Activated T-helper 2 cell treated with anti-CD3 and anti-CD28 coated beads, Interferon-gamma antibody, Interleukin-2, Interleukin-4, amounts not matched to agents 10 μg/mL and 5 μg/mL and 100 μg/mL, durations not matched to agents 14 hours and 24 hours and 36 hours (primary cell): ENCODE data around the gene RAE1. TPM values are rescaled to one million over a fixed set of nuclear protein-coding genes. Genes with fewer than 3 reads are reported as not detected.

Source experiments
- DNase-seq: peaks from one replicate; pipeline ENCODE4 v3.0.0; 2021; ENCODE audit warnings: low spot score
- H3K27ac Mint-ChIP-seq: one replicate; pipeline ENCODE4 v1.8.0; 2021; ENCODE audit warnings: mixed read lengths
- H3K27me3 Mint-ChIP-seq: one replicate; pipeline ENCODE4 v1.8.0; 2021; ENCODE audit warnings: low read depth, mixed read lengths
- H3K36me3 Mint-ChIP-seq: one replicate; pipeline ENCODE4 v1.8.0; 2021; ENCODE audit warnings: low read depth, mixed read lengths
- H3K4me1 Mint-ChIP-seq: one replicate; pipeline ENCODE4 v1.8.0; 2021; ENCODE audit warnings: low read depth, mixed read lengths
- H3K4me3 Mint-ChIP-seq: one replicate; pipeline ENCODE4 v1.8.0; 2021; ENCODE audit warnings: low read depth, mild to moderate bottlenecking, moderate library complexity, mixed read lengths
- H3K9me3 Mint-ChIP-seq: one replicate; pipeline ENCODE4 v1.8.0; 2021; ENCODE audit warnings: mixed read lengths
- intact Hi-C: fragments of 100-400 bp; cut with micrococcal nuclease; formaldehyde crosslinking; loops from one replicate; pipeline ENCODE4 v1.15.1; 2023
- total RNA-seq: library from RNA; stranded (reverse); gene quantifications from 2 replicates; pipeline ENCODE4 v1.2.3, GENCODE V29; 2022

The RAE1 gene
- total RNA-seq, 1 donor from 2014 or later = 48.1 TPM

DNA sequence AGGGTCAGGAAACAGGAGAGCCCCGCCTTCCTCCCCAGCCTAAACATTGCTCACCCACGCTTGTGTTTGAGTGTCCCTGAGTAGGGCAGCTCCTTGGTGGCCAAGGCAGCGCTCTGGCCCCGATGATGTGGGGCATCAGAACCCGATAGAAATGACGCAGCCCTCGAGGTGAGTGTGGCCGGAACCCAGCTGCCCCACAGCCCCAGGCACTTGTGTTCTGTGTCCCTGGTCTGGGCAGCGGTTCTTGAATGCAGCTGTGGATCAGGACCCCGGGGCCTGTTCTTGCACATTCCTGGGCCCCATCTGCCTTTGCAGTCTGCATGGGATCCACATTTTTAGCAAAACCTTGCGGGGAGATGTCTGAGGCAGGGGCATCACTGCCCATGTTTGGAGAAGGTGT, 53.0 kb downstream of the RAE1 start:
- Mint-ChIP-seq H3K27ac (no peak overlapping the region), H3K27me3 (no peaks in the 10 kb centered on the region), H3K36me3 (peaks cover 77% of the 10 kb centered on the region), H3K4me1 (peaks cover 20% of the 10 kb centered on the region), H3K9me3 (no peaks in the 10 kb centered on the region), H3K4me3 (no peak overlapping the region)
- DNase-seq = no peak
- intact Hi-C loops = no loop called here

DNA sequence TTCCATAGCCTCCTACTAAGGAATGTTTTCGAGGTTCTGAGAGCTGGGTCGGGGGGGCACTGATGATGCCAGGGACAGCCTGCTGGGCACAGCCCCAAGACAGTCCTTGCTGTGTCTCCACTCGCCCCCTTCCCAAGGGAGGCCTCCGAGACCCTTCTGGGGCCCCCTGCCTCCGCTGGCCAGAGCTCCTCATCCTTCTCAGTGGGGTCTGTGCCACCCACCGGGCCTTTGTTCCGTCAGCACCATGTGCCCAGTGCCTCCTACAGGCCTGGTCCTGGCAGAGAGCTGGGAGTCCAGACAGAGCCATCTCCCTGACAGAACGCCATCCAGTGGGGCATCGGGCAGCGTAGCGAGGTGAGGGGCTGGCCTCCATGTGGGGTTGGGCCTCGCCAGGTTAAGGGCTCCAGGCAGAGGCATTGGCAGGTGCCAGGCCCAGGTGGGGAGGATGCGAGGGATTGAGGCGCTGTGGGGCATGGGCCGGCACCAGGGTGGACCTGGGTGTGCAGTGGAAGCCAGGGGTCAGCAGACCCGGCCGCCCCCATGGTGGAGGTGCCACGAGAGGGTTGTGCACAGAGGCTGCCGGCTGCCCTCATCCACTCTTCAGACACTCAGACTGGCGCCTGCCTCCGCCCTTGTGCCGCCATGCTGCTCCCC, 53.5 kb downstream of the RAE1 start:
- no peaks in the 10 kb centered on the region for H3K27me3 Mint-ChIP-seq
- H3K9me3 Mint-ChIP-seq = no peaks in the 10 kb centered on the region
- intact Hi-C loops = no loop called here
- H3K4me3 Mint-ChIP-seq = no peak overlapping the region
- DNase-seq = no peak
- peaks cover 14% of the 10 kb centered on the region for H3K4me1 Mint-ChIP-seq
- H3K27ac Mint-ChIP-seq = no peak overlapping the region
- H3K36me3 Mint-ChIP-seq = peaks cover 76% of the 10 kb centered on the region

DNA sequence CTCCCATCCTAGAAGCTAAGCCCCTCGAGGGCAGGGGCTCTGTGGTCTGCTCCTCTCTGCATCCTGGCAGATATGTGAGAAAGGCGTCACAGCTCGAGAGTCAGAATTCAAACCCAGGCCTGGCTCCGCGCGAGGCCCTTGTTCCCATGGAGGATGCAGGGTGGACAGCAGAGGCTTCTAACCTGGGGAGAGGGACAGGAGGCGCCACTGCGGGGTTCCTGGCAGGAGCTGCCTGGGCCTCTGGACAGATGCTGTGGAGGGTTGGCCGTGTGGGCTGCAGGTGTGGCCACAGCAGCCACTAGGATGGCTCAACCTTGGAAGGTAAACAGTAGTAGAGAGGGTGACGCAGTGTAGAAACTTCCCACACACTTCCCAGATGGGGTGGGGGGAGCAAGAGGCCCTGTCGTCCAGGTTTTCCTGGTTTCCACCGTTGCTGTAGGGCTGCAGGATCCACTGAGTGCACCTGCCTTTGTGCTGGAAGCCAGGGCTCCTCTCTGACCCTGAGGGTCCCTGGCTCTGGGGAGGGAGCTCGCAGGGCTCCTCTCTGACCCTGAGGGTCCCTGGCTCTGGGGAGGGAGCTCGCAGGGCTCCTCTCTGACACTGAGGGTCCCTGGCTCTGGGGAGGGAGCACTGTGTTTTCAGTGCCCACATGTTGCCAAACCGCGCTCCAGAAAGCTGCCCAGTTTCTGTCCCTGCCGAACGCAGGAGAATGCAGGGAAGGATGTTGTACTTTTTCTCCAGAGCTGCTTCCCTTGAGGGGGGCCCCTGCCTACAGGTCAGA, 54.4 kb downstream of the RAE1 start:
- Mint-ChIP-seq H3K27ac (no peak overlapping the region), H3K4me1 (peaks cover 10% of the 10 kb centered on the region), H3K36me3 (peaks cover 72% of the 10 kb centered on the region), H3K27me3 (no peaks in the 10 kb centered on the region), H3K9me3 (no peaks in the 10 kb centered on the region), H3K4me3 (no peak overlapping the region)
- DNase-seq = no peak
- intact Hi-C loops = no loop called here

DNA sequence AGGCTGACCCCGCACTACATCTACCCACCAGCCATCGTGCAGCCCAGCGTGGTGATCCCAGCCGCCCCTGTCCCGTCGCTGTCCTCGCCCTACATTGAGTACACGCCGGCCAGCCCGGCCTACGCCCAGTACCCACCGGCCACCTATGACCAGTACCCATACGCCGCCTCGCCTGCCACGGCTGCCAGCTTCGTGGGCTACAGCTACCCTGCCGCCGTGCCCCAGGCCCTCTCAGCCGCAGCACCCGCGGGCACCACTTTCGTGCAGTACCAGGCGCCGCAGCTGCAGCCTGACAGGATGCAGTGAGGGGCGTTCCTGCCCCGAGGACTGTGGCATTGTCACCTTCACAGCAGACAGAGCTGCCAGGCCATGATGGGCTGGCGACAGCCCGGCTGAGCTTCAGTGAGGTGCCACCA, 56.5 kb downstream of the RAE1 start:
- Mint-ChIP-seq H3K27ac (no peak overlapping the region), H3K4me3 (no peak overlapping the region), H3K9me3 (no peaks in the 10 kb centered on the region), H3K4me1 (peaks cover 3% of the 10 kb centered on the region), H3K36me3 (peaks cover 57% of the 10 kb centered on the region), H3K27me3 (no peaks in the 10 kb centered on the region)
- no peak for DNase-seq
- intact Hi-C loops = no loop called here

DNA sequence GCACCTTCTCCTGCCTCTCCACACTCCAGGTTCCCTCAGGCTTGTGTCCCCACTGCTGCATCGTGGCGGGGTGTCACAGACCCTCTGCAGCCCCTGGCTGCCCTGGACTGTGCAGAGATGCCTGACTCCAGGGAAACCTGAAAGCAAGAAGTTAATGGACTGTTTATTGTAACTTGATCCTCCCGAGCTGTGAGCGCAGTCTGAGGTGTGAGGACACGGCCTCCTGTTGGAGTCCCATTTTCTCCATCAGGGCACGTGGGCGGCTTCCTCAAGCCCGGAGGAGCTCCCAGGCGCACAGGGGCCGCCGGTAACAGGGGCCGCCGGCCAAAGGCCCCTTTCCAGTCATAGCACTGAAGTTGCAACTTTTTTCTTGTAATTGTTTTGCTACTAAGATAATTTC, 57.1 kb downstream of the RAE1 start:
- Mint-ChIP-seq H3K4me3 (no peak overlapping the region), H3K27ac (no peak overlapping the region), H3K36me3 (peaks cover 52% of the 10 kb centered on the region), H3K9me3 (no peaks in the 10 kb centered on the region), H3K27me3 (no peaks in the 10 kb centered on the region), H3K4me1 (no peaks in the 10 kb centered on the region)
- intact Hi-C loops = no loop called here
- DNase-seq = no peak

DNA sequence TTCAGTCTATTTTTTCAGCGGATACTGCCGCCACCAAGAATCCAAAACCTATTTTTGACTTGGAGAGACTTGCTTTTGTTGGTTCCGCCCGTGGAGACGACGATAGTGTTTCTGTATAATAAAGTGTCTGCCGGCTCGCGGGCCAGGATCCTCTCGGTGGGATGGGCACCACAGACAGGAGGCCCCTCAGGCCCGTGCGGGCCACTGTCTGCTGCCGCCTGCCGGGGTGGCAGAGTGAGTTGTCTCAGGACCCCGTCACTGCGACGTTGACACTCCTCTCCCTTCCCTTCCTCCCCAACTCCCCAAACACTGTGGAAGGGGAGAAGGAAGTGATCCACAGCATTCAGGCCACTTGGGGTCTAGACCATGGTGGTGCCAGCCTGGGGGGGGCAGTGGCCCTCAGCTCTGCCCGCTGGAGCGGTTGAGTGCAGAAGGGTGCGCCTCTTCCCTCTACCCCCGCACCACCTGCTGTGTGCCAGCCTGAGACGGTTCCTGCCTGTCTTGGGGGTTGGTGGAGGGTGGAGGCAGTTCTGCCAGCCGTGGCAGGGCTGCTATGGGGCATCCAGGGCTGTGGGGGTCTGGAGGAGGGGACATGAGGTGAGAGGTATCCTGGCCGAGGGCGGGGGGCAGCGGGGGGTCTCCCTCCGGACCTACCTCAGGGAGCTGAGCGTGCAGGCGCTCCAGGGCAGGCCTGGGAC, 57.6 kb downstream of the RAE1 start:
- Mint-ChIP-seq H3K27me3 (no peaks in the 10 kb centered on the region), H3K27ac (no peak overlapping the region), H3K4me3 (no peak overlapping the region), H3K36me3 (peaks cover 50% of the 10 kb centered on the region), H3K4me1 (no peaks in the 10 kb centered on the region), H3K9me3 (no peaks in the 10 kb centered on the region)
- no peak for DNase-seq
- intact Hi-C loops = no loop called here

DNA sequence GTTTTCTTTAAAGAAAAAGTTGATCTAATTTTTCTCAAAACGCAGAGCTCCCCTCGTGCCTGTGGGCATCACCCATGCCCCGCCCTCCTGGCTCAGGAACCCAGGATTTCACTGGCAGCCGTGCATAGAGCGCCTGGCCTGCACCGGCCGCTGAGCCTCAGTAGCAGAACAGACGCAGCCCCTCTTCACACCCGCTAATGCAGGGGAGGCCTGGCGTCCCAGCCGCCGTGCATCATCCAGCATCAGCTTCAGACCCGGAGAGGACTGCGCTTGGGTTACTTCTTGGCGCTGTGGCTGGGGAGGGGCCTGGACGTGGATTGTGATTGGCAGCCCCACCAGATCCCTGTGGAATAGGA, 58.2 kb downstream of the RAE1 start:
- Mint-ChIP-seq H3K27ac (no peak overlapping the region), H3K4me1 (no peaks in the 10 kb centered on the region), H3K9me3 (no peaks in the 10 kb centered on the region), H3K27me3 (no peaks in the 10 kb centered on the region), H3K4me3 (no peak overlapping the region), H3K36me3 (peaks cover 44% of the 10 kb centered on the region)
- DNase-seq = no peak
- intact Hi-C loops = no loop called here

DNA sequence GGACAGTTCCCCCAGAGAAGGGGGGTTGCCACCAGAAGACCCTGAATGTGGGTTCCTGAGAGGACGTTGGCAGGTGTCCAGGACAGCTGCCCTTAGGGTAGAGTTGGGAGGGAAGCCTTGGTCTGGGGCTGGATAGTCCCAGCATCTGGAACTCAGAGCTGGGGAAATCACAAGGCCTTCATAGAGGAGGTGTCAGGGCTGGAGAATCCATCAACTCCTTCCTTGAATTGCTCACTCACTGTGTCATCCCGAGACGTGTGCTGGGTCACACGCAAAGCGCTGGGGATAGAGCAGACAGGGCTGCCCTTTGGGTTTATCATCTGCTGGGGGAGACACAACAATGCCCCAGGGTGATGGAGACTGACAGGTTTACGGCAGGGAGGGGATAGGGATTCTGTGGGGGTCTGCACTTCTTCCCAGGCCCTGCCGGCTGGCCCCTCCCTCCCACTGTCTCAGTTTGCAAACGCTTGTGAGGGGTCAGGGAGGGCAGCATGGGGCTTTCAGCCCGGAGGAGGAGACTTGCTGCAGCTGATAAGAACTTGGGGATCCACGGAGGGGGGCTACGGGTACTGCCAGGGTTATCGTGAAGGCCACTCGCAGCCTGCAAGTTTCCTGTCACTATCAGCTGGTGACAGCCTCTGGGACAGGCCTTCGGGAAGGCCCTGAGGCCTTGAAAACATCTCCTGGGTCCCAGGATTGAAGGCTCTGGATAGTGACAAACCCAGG, 58.8 kb downstream of the RAE1 start:
- H3K27me3 Mint-ChIP-seq = no peaks in the 10 kb centered on the region
- no peak for DNase-seq
- H3K4me1 Mint-ChIP-seq = no peaks in the 10 kb centered on the region
- H3K4me3 Mint-ChIP-seq = no peak overlapping the region
- no peak overlapping the region for H3K27ac Mint-ChIP-seq
- intact Hi-C loops = no loop called here
- H3K9me3 Mint-ChIP-seq = no peaks in the 10 kb centered on the region
- H3K36me3 Mint-ChIP-seq = peaks cover 43% of the 10 kb centered on the region

DNA sequence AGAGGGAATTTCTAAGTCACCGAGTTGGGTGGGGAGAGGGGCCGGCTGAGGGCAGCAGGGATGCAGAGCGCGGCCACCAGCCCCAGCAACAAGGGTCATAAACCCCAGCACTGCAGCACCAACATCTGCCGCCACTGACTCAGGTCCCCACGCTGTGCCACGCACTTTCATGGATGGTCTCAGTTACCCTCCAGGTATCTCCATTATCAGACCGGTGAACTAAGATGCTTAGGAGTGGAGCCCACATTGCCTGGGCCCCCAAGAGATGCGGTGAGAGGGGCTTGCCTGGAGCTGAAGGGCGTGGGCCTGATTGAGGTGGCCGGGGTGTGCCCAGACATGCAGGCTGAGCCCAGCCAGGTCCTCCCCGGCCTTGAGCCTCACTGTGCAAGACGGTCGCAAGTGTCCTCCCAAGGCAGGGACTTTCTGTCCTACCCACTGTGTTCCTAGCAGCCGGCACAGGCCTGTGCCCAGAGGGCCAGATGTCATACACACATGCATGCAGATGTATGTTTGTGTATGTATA, 59.4 kb downstream of the RAE1 start:
- H3K4me1 Mint-ChIP-seq = no peaks in the 10 kb centered on the region
- no peak overlapping the region for H3K27ac Mint-ChIP-seq
- DNase-seq = no peak
- intact Hi-C loops = no loop called here
- H3K27me3 Mint-ChIP-seq = no peaks in the 10 kb centered on the region
- H3K9me3 Mint-ChIP-seq = no peaks in the 10 kb centered on the region
- H3K36me3 Mint-ChIP-seq = peaks cover 39% of the 10 kb centered on the region
- H3K4me3 Mint-ChIP-seq = no peak overlapping the region

DNA sequence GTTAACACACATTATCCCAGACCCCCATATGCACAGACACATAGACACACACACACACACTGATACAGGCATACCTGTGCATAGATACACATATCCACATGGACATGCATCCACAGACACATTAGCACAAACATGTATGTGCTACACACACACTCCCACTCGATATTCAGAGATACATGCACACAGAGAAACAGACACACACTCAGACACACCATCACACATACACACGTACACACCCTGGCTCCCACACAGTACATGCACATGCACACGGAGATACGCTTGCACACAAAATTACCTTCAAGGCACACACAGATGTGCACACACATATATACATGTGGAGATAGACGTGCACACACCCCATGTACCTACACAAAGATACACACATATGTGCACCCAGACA, 59.9 kb downstream of the RAE1 start:
- Mint-ChIP-seq H3K9me3 (no peaks in the 10 kb centered on the region), H3K36me3 (peaks cover 39% of the 10 kb centered on the region), H3K4me3 (no peak overlapping the region), H3K27ac (no peak overlapping the region), H3K27me3 (no peaks in the 10 kb centered on the region), H3K4me1 (no peaks in the 10 kb centered on the region)
- DNase-seq = no peak
- intact Hi-C loops = no loop called here

DNA sequence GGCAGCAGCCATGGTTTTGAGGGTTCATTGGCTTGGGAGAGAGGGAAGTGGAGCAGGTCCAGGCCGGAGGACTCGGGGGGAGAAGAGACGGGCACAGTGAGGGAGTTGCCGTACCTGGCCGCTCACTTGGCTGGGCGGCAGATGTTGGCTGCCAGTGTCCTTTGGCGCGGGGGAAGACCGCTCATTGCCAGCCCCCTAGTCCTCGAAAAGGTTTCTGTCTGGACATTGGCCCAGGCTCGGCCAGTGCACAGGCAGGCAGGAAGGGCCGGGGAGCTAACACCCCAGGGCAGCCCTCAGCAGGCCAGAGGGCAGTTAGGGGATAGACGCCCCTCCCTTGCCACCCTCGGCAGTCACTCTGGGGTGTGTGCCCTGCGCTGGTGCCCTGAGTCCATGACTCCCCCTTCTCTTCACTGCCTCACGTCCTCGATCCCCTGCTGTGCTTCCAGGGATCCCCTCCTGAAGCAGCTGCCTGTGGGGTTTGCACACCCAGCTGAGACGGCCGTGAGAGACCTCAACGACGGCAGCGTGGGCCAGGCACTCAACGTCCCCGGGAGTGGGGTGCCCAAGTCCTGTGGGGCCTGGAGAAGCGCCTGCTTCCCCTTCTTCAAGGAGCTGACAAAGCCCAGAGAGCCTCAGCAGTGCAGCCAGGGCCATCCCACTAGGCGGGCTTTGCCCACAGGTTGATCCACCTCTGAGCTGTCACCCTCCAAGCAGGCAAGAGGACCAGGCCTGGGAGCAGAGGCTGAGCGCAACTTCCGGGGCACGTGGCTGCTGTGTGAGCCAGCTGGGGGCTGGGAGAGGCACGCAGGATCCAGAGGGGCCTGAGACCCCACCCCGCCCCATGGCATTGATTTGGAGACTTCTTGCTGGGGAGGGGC, 60.6 kb downstream of the RAE1 start:
- no peaks in the 10 kb centered on the region for H3K9me3 Mint-ChIP-seq

More for the DNA sequence above, 60.6 kb downstream of the RAE1 start:
- Mint-ChIP-seq H3K4me1 (no peaks in the 10 kb centered on the region), H3K27me3 (no peaks in the 10 kb centered on the region), H3K27ac (no peak overlapping the region), H3K36me3 (peaks cover 35% of the 10 kb centered on the region), H3K4me3 (no peak overlapping the region)
- intact Hi-C loops = no loop called here
- no peak for DNase-seq
